HepG2 (cell line): ENCODE data around the gene FCN3. TPM values are rescaled to one million over a fixed set of nuclear protein-coding genes. Genes with fewer than 3 reads are reported as not detected.
A peak's percentile ranks its signal among the peaks of the same experiment; 100 is the strongest.

Source experiments
- ARID3A ChIP-seq: IDR thresholded peaks from 2 replicates; pipeline ENCODE4 v1.6.1; 2012; ENCODE audit warnings: low read depth, low read length, improper control_type of control experiment
- ARNTL ChIP-seq: sonication (generic); formaldehyde crosslinking; IDR thresholded peaks from 2 replicates; pipeline ENCODE4 v1.4.0; 2020; ENCODE audit warnings: mild to moderate bottlenecking, missing genetic modification reagents
- ELF3 ChIP-seq: IDR thresholded peaks from 2 replicates; pipeline ENCODE4 v1.6.1; 2016; ENCODE audit warnings: missing genetic modification reagents, missing compliant biosample characterization
- FOXP4 ChIP-seq: sonication (generic); formaldehyde crosslinking; IDR thresholded peaks from 2 replicates; pipeline ENCODE4 v1.4.0; 2020; ENCODE audit warnings: missing genetic modification reagents
- KDM5A ChIP-seq: fragments of 200-600 bp; sonication (generic); IDR thresholded peaks from 2 replicates; pipeline ENCODE4 v1.7.0; 2018; ENCODE audit warnings: antibody characterized with exemption, mild to moderate bottlenecking, low read length, borderline replicate concordance
- PCBP1 ChIP-seq: fragments of 200-400 bp; formaldehyde crosslinking; IDR thresholded peaks from 2 replicates; pipeline ENCODE4 v1.6.1; 2017; ENCODE audit warnings: mild to moderate bottlenecking, low read depth, low read length, borderline replicate concordance
- RARA ChIP-seq: IDR thresholded peaks from 2 replicates; pipeline ENCODE4 v1.6.1; 2016; ENCODE audit warnings: missing genetic modification reagents, missing compliant biosample characterization
- SAP130 ChIP-seq: IDR thresholded peaks from 2 replicates; pipeline ENCODE4 v1.6.1; 2016; ENCODE audit warnings: low read depth
- SMAD9 ChIP-seq: sonication (generic); formaldehyde crosslinking; IDR thresholded peaks from 2 replicates; pipeline ENCODE4 v1.5.1; 2020; ENCODE audit warnings: mild to moderate bottlenecking, missing genetic modification reagents
- SOX13 ChIP-seq, 3 experiments: fragments of 450-650 bp in 1 of 3; sonication (generic) in 1 of 3; formaldehyde crosslinking in 1 of 3; IDR thresholded peaks in 2 of 3; conservative IDR thresholded peaks in 1 of 3; 2 replicates each; pipeline versions ENCODE4 v1.5.0 to v1.6.1; 2016 to 2020; ENCODE audit warnings: antibody characterized with exemption in 1 of 3, mild to moderate bottlenecking in 1 of 3, missing compliant biosample characterization in 1 of 3, missing genetic modification reagents in 1 of 3, moderate library complexity in 1 of 3
- TBX3 ChIP-seq: fragments of 450-650 bp; IDR thresholded peaks from 2 replicates; pipeline ENCODE4 v1.6.1; 2017; ENCODE audit warnings: antibody characterized with exemption, mild to moderate bottlenecking, inconsistent platforms, borderline replicate concordance
- TOPORS ChIP-seq: sonication (generic); formaldehyde crosslinking; IDR thresholded peaks from 2 replicates; pipeline ENCODE4 v1.8.0; 2023; ENCODE audit warnings: mild to moderate bottlenecking, missing genetic modification reagents
- ZFP91 ChIP-seq: sonication (generic); formaldehyde crosslinking; IDR thresholded peaks from 2 replicates; pipeline ENCODE4 v1.9.0; 2022; ENCODE audit warnings: missing genetic modification reagents, mild to moderate bottlenecking, borderline replicate concordance
- ZNF510 ChIP-seq: sonication (generic); formaldehyde crosslinking; IDR thresholded peaks from 2 replicates; pipeline ENCODE4 v1.4.0; 2020; ENCODE audit warnings: low read depth, mild to moderate bottlenecking, missing genetic modification reagents
- ZNF574 ChIP-seq: sonication (generic); formaldehyde crosslinking; IDR thresholded peaks from 2 replicates; pipeline ENCODE4 v1.4.0; 2020; ENCODE audit warnings: missing genetic modification reagents
- ZNF878 ChIP-seq: sonication (generic); formaldehyde crosslinking; IDR thresholded peaks from 2 replicates; pipeline ENCODE4 v1.8.1; 2023; ENCODE audit warnings: mild to moderate bottlenecking, missing genetic modification reagents, moderate library complexity
- polyA plus RNA-seq, 8 experiments: library from polyadenylated mRNA; depleted of rRNA in 3 of 8; stranded (reverse) in 7 of 8; unstranded in 1 of 8; fragments of >200 nt; fragmentation: Illumina TruSeq in 4 of 8; extraction: Trizol in 4 of 8; gene quantifications; 2 replicates each; pipeline versions ENCODE4 v1.2.1 to v1.2.3, GENCODE V29; 2011 to 2016; ENCODE audit warnings: low read depth in 4 of 8, missing spikeins in 1 of 8, mixed read lengths in 1 of 8; ENCODE audit not compliant: insufficient read depth in 1 of 8
- total RNA-seq, 5 experiments: library from RNA; depleted of rRNA; stranded (reverse); fragments of >200 nt; fragmentation: Illumina TruSeq; extraction: Trizol; gene quantifications; 2 replicates each; pipeline ENCODE4 v1.2.3, GENCODE V29; 2016; ENCODE audit warnings: low read depth in 1 of 5

Gene FCN3
- total and polyA plus RNA-seq, 2 of the 13 experiments (the other 11 are each of a cell fraction or from before 2014, with no cell fraction given), result not detected

GRCh38 chr1:27342778-27343638 is 31.6 kb downstream of the FCN3 start (continued):
- no peak for TF ChIP-seq ARID3A
- peak; percentile 51; the same call in 1 of the 2 replicates for TF ChIP-seq ZFP91 (CRISPR knock-in tag)
- no peak for TF ChIP-seq ARNTL
- peak; percentile 45 for TF ChIP-seq ZNF574 (CRISPR knock-in tag)
- no peak for TF ChIP-seq KDM5A
- no peak for TF ChIP-seq ZNF878 (CRISPR knock-in tag)
- TF ChIP-seq TOPORS (CRISPR knock-in tag), result 0 out of 2 replicates have a peak, but pooled peaks have one; percentile 27
- TF ChIP-seq ZNF510, result peak; percentile 77; the same call in 1 of the 2 replicates
- TF ChIP-seq PCBP1, result no peak
- TF ChIP-seq SMAD9 (CRISPR knock-in tag), result no peak
- no peak for TF ChIP-seq FOXP4 (CRISPR knock-in tag)
- TF ChIP-seq SOX13 (IDR thresholded peaks at IDR 0.05), result no peak
- peak in 1 of 2 experiments; percentile 43; a peak in 2 of 4 replicates for TF ChIP-seq SOX13 (CRISPR knock-in tag; conservative IDR thresholded peaks at IDR 0.05 in 1 of 2, IDR thresholded peaks at IDR 0.05 in 1 of 2)
- peak; percentile 74 for TF ChIP-seq SAP130
- TF ChIP-seq TBX3, result no peak
- TF ChIP-seq RARA (CRISPR knock-in tag), result no peak
- TF ChIP-seq ELF3 (CRISPR knock-in tag), result no peak
